Measurements from ENCODE around the gene BCL3. TPM values are rescaled to one million over a fixed set of nuclear protein-coding genes. Genes with fewer than 3 reads are reported as not detected.
A peak's percentile ranks its signal among the peaks of the same experiment; 100 is the strongest.
"Not testable (repeated sequence)": the region's sequence is repeated elsewhere in the genome, so short reads cannot be mapped to it uniquely, and the experiment has no call there.

Gene BCL3
- total and polyA plus RNA-seq, 2 of the 13 experiments (the other 11 are each of a cell fraction or from before 2014, with no cell fraction given), result 2.3 to 4.0 TPM

DNA sequence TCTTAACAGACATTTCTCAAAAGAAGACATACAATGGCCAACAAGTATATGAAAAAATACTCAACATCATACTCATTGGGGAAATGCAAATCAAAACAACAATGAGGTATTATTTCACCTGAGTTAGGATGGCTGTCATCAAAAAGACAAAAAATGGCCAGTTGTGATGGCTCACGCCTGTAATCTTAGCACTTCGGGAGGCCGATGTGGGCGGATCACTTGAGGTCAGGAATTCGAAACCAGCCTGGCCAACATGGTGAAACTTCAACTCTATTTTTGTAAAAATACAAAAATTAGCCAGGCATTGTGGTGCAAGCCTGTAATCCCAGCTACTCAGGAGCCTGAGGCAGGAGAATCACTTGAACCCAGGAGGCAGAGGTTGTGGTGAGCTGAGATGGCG lies 27.6 kb upstream of the BCL3 start (continued):
- TF ChIP-seq, protein P1, sequence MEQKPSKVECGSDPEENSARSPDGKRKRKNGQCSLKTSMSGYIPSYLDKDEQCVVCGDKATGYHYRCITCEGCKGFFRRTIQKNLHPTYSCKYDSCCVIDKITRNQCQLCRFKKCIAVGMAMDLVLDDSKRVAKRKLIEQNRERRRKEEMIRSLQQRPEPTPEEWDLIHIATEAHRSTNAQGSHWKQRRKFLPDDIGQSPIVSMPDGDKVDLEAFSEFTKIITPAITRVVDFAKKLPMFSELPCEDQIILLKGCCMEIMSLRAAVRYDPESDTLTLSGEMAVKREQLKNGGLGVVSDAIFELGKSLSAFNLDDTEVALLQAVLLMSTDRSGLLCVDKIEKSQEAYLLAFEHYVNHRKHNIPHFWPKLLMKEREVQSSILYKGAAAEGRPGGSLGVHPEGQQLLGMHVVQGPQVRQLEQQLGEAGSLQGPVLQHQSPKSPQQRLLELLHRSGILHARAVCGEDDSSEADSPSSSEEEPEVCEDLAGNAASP (CRISPR knock-in tag; IDR thresholded peaks at IDR 0.05; ENCODE audit: borderline replicate concordance), result no peak
- TF ChIP-seq JUNB (CRISPR knock-in tag; IDR thresholded peaks at IDR 0.05; ENCODE audit: borderline replicate concordance) (no peak), KLF11 (CRISPR knock-in tag; IDR thresholded peaks at IDR 0.05) (no peak), CENPX (CRISPR knock-in tag; IDR thresholded peaks at IDR 0.05) (no peak)
- TF ChIP-seq, protein P2, sequence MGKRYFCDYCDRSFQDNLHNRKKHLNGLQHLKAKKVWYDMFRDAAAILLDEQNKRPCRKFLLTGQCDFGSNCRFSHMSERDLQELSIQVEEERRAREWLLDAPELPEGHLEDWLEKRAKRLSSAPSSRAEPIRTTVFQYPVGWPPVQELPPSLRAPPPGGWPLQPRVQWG (CRISPR knock-in tag; IDR thresholded peaks at IDR 0.05; ENCODE audit: borderline replicate concordance, low read depth), result no peak

DNA sequence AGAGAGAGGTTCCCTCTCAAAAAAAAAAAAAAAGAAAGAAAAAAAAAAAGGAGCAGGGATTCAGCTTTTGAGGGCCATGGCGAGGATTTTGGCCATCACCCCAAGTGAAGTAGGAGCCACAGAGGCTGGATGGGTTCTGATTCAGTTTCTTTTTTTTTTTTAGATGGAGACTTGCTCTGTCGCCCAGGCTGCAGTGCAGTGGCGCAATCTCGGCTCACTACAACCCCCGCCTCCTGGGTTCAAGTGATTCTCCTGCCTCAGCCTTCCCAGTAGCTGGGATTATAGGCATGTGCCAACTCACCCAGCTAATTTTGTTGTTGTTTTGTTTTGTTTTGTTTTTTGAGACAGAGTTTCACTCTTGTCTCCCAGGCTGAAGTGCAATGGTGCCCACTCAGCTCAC lies 27.1 kb upstream of the BCL3 start:
- intact Hi-C loops (cut with micrococcal nuclease; ENCODE audit: unreplicated experiment); H4K20me1 ChIP-seq (ENCODE audit: insufficient read depth, low read length); FAIRE-seq; DNase-seq (ENCODE audit: low spot score); H3K9me3 ChIP-seq (ENCODE audit: low read length); H3K36me3 ChIP-seq (replicated peaks in 1 of 2; ENCODE audit: control insufficient read depth in 1 of 2, insufficient read depth in 2 of 2, low read length in 2 of 2); ATAC-seq; H3K27ac ChIP-seq (ENCODE audit: extremely low read length, insufficient read depth, low read length); H3K4me2 ChIP-seq (ENCODE audit: low read depth, low read length); H2AFZ ChIP-seq (ENCODE audit: low read length); H3K27me3 ChIP-seq (ENCODE audit: control insufficient read depth in 1 of 2, insufficient read depth in 2 of 2, low read length in 2 of 2); H3K9ac ChIP-seq (ENCODE audit: insufficient read depth, low read depth, low read length); BruUV-seq (replicated peaks); H3K4me3 ChIP-seq (replicated peaks in 1 of 3; ENCODE audit: insufficient read depth in 1 of 3, low read depth in 2 of 3, low read length in 3 of 3); TF ChIP-seq LCORL (IDR thresholded peaks at IDR 0.05): not testable (repeated sequence)
- in situ Hi-C loops (cut with HindIII; ENCODE audit: extremely low pct_ligation_motif_present, low pct_unique_long_range_greater_than_20kb), result loop anchor here (5.0 kb wide), 2 partner anchors 34 to 36 kb away; no protein-coding TSS in a partner anchor
- ChIA-PET CTCF (ENCODE audit: low intra/inter-chr PET ratio, low total read pairs) (interaction anchor here (1.4 kb wide), 1 partner anchor 32 kb away, joined by 4 read pairs; no protein-coding TSS in a partner anchor), POLR2A (interaction anchor here (0.7 to 8.0 kb wide), 4 partner anchors 8 to 50 kb away, joined by 3 to 94 read pairs (median 20); no protein-coding TSS in a partner anchor)
- 0 out of 2 replicates have a peak, but pooled peaks have one; percentile 2 for TF ChIP-seq LCORL (CRISPR knock-in tag; IDR thresholded peaks at IDR 0.05)
- TF ChIP-seq, protein P3, sequence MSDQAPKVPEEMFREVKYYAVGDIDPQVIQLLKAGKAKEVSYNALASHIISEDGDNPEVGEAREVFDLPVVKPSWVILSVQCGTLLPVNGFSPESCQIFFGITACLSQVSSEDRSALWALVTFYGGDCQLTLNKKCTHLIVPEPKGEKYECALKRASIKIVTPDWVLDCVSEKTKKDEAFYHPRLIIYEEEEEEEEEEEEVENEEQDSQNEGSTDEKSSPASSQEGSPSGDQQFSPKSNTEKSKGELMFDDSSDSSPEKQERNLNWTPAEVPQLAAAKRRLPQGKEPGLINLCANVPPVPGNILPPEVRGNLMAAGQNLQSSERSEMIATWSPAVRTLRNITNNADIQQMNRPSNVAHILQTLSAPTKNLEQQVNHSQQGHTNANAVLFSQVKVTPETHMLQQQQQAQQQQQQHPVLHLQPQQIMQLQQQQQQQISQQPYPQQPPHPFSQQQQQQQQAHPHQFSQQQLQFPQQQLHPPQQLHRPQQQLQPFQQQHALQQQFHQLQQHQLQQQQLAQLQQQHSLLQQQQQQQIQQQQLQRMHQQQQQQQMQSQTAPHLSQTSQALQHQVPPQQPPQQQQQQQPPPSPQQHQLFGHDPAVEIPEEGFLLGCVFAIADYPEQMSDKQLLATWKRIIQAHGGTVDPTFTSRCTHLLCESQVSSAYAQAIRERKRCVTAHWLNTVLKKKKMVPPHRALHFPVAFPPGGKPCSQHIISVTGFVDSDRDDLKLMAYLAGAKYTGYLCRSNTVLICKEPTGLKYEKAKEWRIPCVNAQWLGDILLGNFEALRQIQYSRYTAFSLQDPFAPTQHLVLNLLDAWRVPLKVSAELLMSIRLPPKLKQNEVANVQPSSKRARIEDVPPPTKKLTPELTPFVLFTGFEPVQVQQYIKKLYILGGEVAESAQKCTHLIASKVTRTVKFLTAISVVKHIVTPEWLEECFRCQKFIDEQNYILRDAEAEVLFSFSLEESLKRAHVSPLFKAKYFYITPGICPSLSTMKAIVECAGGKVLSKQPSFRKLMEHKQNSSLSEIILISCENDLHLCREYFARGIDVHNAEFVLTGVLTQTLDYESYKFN (CRISPR knock-in tag; conservative IDR thresholded peaks at IDR 0.05), result 0 out of 2 replicates have a peak, but pooled peaks have one; percentile 2
- WGBS (ENCODE audit: low lambda C conversion rate), result 93% methylated on average over 5 of the region's 5 CpGs
- H3K79me2 ChIP-seq (ENCODE audit: insufficient read depth, low read length), result peaks cover 18% of the 10 kb centered on the region
- H3K4me1 ChIP-seq (ENCODE audit: insufficient read depth, low read length), result peaks cover 90% of the 10 kb centered on the region
